ENCODE measurements around the gene UBASH3A. TPM values are rescaled to one million over a fixed set of nuclear protein-coding genes. Genes with fewer than 3 reads are reported as not detected.

UBASH3A gene
- total and polyA plus RNA-seq, 2 donors: 14.9 to 26.7 TPM

DNA sequence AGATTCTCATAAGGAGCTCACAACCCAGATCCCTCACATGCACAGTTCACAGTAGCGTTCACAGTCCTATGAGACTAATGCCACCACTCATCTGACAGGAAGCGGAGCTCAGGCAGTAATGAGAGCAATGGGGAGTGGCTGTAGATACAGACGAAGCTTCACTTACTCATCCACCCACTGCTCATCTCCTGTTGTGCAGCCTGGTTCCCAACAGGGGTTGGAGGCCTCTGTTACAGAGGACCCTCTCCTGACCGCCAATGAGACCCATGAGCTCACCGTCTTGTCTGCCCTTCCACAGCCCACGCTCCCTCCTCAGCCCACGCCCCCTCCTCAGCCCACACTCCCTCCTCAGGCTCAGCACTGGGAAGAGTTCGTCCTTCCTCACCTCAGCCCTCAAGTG, 52.8 kb downstream of the UBASH3A start:
- Histone ChIP-seq H3K4me3 (ENCODE audit: low read length in 2 of 2) (no peak overlapping the region), H3K27ac (ENCODE audit: low read depth in 1 of 2, low read length in 1 of 2) (peak overlapping the region in 1 of 2 donors; percentile 21), H3K4me1 (ENCODE audit: control insufficient read depth in 2 of 2, insufficient read depth in 2 of 2, low read length in 2 of 2) (peaks cover 48 to 74% of the 10 kb centered on the region in 2 donors), H3K9me3 (ENCODE audit: control insufficient read depth in 2 of 2, insufficient read depth in 1 of 2, low read length in 1 of 2) (peaks cover 0 to 7% of the 10 kb centered on the region in 2 donors), H3K36me3 (ENCODE audit: control insufficient read depth in 2 of 2, insufficient read depth in 2 of 2, low read length in 1 of 2) (no peaks in the 10 kb centered on the region), H3K27me3 (ENCODE audit: control insufficient read depth in 2 of 2, insufficient read depth in 1 of 2, low read length in 1 of 2) (no peaks in the 10 kb centered on the region)
- peak in 1 of 9 donors; percentile 70 for DNase-seq (ENCODE audit: low read depth in 6 of 9, low spot score in 9 of 9)
- WGBS: 72% methylated on average over 8 of the region's 8 CpGs

DNA sequence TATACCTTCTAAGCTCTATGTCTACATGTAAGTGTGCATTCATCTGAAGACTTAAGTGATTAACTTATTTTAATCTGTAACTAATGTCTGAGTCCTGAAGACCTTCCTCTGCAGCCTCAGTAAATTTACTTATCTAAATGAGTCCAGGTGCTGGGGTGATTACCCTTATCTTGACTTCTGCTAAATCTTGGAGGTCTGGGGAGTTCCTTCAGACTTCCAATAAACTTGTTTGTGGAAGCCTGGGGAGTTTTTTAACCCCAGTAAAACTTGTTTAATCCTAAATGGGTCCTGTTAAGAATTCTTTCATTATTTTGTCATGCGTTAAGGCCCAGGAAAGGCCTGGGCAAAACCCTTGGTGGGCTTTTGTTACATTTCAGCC, 55.4 kb downstream of the UBASH3A start:
- no peak overlapping the region for H3K4me3 ChIP-seq (ENCODE audit: low read length in 2 of 2)
- no peaks in the 10 kb centered on the region for H3K36me3 ChIP-seq (ENCODE audit: control insufficient read depth in 2 of 2, insufficient read depth in 2 of 2, low read length in 1 of 2)
- H3K9me3 ChIP-seq (ENCODE audit: control insufficient read depth in 2 of 2, insufficient read depth in 1 of 2, low read length in 1 of 2): peaks cover 0 to 12% of the 10 kb centered on the region in 2 donors
- H3K4me1 ChIP-seq (ENCODE audit: control insufficient read depth in 2 of 2, insufficient read depth in 2 of 2, low read length in 2 of 2): peaks cover 49 to 72% of the 10 kb centered on the region in 2 donors
- DNase-seq (ENCODE audit: low read depth in 6 of 9, low spot score in 9 of 9): no peak
- H3K27ac ChIP-seq (ENCODE audit: low read depth in 1 of 2, low read length in 1 of 2): no peak overlapping the region
- WGBS: 98% methylated on average over 1 of the region's 1 CpG
- no peaks in the 10 kb centered on the region for H3K27me3 ChIP-seq (ENCODE audit: control insufficient read depth in 2 of 2, insufficient read depth in 1 of 2, low read length in 1 of 2)

DNA sequence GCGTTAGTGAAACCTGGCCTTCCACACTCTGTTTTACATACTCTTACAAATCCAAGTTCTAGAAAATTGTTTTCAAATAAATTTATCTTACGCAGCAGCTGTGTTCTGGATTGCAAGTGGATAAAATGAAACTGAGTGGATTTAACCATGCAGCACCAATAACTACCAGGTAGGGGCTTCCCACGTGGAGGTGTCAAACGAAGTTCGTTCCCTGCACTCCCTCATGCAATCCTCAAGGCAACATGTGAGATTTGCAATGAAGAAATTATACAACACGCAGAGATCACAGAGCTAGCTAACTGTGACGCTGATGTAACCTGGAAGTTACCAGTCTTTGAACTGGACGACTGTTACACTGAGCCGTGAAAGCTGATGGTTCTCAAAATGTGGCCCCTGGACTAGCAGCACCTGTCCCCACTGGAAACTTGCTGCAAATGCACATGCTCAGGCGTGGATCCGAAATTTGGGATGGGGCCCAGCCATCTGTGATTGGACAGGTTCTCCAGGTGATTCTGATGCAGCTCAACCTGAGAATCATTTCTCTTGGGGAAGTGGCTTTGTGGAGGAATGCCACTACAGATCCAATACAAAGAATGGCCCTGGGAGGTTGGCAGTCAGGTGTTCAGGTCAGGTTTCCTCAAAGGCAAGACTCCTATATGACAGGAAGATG, 56.0 kb downstream of the UBASH3A start:
- Histone ChIP-seq H3K27me3 (ENCODE audit: control insufficient read depth in 2 of 2, insufficient read depth in 1 of 2, low read length in 1 of 2) (no peaks in the 10 kb centered on the region), H3K4me1 (ENCODE audit: control insufficient read depth in 2 of 2, insufficient read depth in 2 of 2, low read length in 2 of 2) (peaks cover 44 to 73% of the 10 kb centered on the region in 2 donors), H3K27ac (ENCODE audit: low read depth in 1 of 2, low read length in 1 of 2) (peak overlapping the region; percentile 88 to 92), H3K9me3 (ENCODE audit: control insufficient read depth in 2 of 2, insufficient read depth in 1 of 2, low read length in 1 of 2) (peaks cover 0 to 16% of the 10 kb centered on the region in 2 donors), H3K36me3 (ENCODE audit: control insufficient read depth in 2 of 2, insufficient read depth in 2 of 2, low read length in 1 of 2) (no peaks in the 10 kb centered on the region), H3K4me3 (ENCODE audit: low read length in 2 of 2) (no peak overlapping the region)
- WGBS: 86% methylated on average over 11 of the region's 11 CpGs
- DNase-seq (ENCODE audit: low read depth in 6 of 9, low spot score in 9 of 9): no peak

DNA sequence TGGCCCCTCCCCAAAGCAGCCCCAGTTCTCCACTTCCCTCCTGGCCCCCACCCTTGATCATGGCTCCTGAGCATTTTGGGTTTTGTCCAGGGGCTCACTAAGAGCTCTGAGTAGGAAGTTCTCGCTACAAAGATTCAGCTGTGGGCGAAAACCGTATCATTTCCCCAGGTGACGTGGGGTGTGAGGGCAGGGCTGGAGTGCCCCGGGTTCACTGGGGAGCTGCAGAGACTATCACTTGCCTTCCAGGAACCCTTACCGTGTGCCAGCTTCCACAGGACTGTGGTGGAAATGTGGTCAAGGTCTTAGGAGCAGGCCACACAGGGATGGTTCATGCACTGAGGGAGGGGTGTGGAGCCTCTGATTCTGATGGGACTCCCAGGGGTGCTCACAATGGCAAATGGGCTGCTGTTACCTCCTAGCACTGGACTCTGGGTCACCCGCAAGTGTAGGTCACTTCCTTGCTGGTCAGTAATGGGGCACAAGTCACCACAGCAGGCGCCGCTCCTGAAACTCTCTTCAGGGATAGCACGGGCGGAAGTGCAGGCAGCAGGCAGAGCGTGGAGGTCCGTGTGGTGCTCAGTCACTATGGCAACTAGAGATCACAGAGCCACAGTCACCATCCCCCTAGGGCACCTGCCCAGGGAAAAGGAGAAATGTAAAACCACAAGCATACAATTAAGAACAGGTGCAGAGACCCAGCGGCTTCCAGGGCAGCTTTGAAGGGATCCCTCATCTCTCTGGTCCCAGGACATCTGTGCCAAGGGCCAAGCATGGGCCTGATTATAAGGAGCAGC, 56.9 kb downstream of the UBASH3A start:
- Histone ChIP-seq H3K4me1 (ENCODE audit: control insufficient read depth in 2 of 2, insufficient read depth in 2 of 2, low read length in 2 of 2) (peaks cover 53 to 73% of the 10 kb centered on the region in 2 donors), H3K27ac (ENCODE audit: low read depth in 1 of 2, low read length in 1 of 2) (peak overlapping the region; percentile 88 to 92), H3K4me3 (ENCODE audit: low read length in 2 of 2) (peak overlapping the region; percentile 28 to 35), H3K36me3 (ENCODE audit: control insufficient read depth in 2 of 2, insufficient read depth in 2 of 2, low read length in 1 of 2) (no peaks in the 10 kb centered on the region), H3K27me3 (ENCODE audit: control insufficient read depth in 2 of 2, insufficient read depth in 1 of 2, low read length in 1 of 2) (no peaks in the 10 kb centered on the region), H3K9me3 (ENCODE audit: control insufficient read depth in 2 of 2, insufficient read depth in 1 of 2, low read length in 1 of 2) (peaks cover 0 to 16% of the 10 kb centered on the region in 2 donors)
- WGBS: 4% methylated on average over 14 of the region's 14 CpGs
- DNase-seq (ENCODE audit: low read depth in 6 of 9, low spot score in 9 of 9): peak; percentile 70 to 95 (median 86)

DNA sequence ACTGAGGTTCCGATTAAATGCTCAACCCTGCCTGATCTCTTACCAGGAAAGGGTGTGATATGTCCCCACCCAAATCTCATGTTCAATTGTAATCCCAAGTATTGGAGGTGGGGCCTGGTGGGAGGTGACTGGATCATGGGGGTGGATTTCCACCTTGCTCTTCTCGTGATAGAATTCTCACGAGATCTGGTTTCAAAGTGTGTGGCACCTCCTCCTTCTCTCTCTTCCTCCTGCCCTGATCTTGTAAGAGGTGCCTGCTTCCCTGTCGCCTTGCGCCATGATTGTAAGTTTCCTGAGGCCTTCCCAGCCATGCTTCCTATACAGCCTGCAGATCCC, 57.5 kb downstream of the UBASH3A start:
- peaks cover 0 to 16% of the 10 kb centered on the region in 2 donors for H3K9me3 ChIP-seq (ENCODE audit: control insufficient read depth in 2 of 2, insufficient read depth in 1 of 2, low read length in 1 of 2)
- 35% methylated on average over 5 of the region's 5 CpGs for WGBS
- H3K4me3 ChIP-seq (ENCODE audit: low read length in 2 of 2): peak overlapping the region in 1 of 2 donors; percentile 35
- no peaks in the 10 kb centered on the region for H3K27me3 ChIP-seq (ENCODE audit: control insufficient read depth in 2 of 2, insufficient read depth in 1 of 2, low read length in 1 of 2)
- no peaks in the 10 kb centered on the region for H3K36me3 ChIP-seq (ENCODE audit: control insufficient read depth in 2 of 2, insufficient read depth in 2 of 2, low read length in 1 of 2)
- peaks cover 57 to 73% of the 10 kb centered on the region in 2 donors for H3K4me1 ChIP-seq (ENCODE audit: control insufficient read depth in 2 of 2, insufficient read depth in 2 of 2, low read length in 2 of 2)
- no peak for DNase-seq (ENCODE audit: low read depth in 6 of 9, low spot score in 9 of 9)
- H3K27ac ChIP-seq (ENCODE audit: low read depth in 1 of 2, low read length in 1 of 2): peak overlapping the region; percentile 3 to 88

DNA sequence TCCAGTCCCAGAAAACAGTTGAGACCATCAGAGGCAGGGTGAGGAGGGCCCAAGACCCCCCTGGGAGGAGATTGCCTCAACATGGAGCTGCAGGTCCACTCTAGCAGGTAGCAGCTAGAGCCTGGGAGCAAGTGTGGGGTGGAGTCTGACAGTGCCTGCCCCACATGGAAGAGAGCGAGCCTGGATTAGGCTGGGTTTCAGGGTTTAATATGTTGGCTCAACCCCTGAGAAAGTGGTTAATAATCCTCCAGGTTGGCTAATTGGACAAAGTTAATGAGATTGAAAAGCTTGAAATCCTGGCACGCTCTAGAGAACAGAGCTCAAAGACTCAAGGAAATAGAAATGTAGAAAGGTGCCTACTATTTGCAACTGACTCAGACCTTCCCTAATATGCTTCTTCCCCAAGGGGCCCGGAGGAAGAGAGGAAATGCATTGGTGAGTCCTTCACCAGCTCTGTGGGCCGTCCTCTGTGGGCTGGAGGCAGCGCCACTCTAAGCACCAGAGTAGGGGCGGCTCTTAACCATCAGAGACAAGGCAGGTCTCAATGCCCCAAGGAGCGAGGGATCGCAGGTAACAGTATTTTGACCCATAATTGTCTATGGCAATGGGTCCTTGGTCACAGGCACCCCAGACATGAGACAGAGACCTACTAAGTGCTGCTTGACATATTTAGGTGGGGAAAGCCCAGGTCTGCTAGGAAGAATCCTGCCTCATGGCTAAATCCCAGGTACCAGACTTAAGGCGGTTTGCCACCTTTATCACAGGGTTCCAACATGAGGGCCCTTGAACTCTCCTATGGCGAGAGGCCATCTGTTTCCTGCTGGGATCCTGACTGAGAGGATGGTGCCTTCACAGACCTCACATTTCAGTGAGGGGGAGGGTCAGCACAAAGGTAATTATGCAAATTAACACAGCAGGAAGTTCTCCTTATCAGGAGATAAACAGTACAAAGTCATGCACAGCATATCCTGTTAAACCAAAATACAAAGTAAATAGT, 58.5 kb downstream of the UBASH3A start:
- Histone ChIP-seq H3K4me1 (ENCODE audit: control insufficient read depth in 2 of 2, insufficient read depth in 2 of 2, low read length in 2 of 2) (peaks cover 54 to 73% of the 10 kb centered on the region in 2 donors), H3K27me3 (ENCODE audit: control insufficient read depth in 2 of 2, insufficient read depth in 1 of 2, low read length in 1 of 2) (no peaks in the 10 kb centered on the region), H3K4me3 (ENCODE audit: low read length in 2 of 2) (peak overlapping the region in 1 of 2 donors; percentile 7), H3K27ac (ENCODE audit: low read depth in 1 of 2, low read length in 1 of 2) (peak overlapping the region; percentile 75 to 88), H3K36me3 (ENCODE audit: control insufficient read depth in 2 of 2, insufficient read depth in 2 of 2, low read length in 1 of 2) (no peaks in the 10 kb centered on the region), H3K9me3 (ENCODE audit: control insufficient read depth in 2 of 2, insufficient read depth in 1 of 2, low read length in 1 of 2) (peaks cover 0 to 16% of the 10 kb centered on the region in 2 donors)
- WGBS: 70% methylated on average over 10 of the region's 10 CpGs
- DNase-seq (ENCODE audit: low read depth in 6 of 9, low spot score in 9 of 9): peak in 1 of 9 donors; percentile 54

DNA sequence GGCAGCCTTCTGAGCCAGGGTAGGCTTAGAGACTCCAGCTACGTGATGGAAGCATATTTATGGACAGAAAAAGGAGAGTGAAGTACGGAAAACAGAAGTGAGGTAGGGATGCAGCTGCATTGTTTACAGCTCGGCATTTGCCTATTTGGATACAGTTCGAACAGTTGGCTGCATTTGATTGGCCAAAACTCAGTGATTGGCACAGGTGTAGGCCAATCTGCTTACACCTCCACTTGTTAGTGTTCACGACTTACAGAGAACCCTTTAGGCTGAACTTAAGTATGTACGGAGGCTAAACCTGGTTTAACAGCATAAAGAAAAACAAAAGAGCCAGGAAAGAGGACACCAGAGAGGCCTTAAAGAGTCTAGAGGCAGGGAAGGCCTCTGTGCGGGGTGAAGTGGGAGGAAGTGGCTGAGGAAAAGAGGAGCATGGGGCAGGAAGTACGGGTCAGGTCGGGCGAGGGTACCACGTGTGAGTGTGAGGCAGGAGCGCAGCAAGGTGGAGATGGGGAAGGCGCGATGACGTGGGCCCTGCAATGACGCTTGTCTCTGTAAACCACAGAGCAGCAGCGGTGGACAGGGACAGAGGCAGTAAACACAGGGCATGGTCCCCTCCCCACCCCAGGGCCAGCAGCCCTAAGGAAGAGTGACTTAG, 60.3 kb downstream of the UBASH3A start:
- WGBS: 59% methylated on average over 17 of the region's 17 CpGs
- H3K36me3 ChIP-seq (ENCODE audit: control insufficient read depth in 2 of 2, insufficient read depth in 2 of 2, low read length in 1 of 2): no peaks in the 10 kb centered on the region
- H3K27me3 ChIP-seq (ENCODE audit: control insufficient read depth in 2 of 2, insufficient read depth in 1 of 2, low read length in 1 of 2): no peaks in the 10 kb centered on the region
- H3K9me3 ChIP-seq (ENCODE audit: control insufficient read depth in 2 of 2, insufficient read depth in 1 of 2, low read length in 1 of 2): peaks cover 0 to 9% of the 10 kb centered on the region in 2 donors
- peaks cover 56 to 83% of the 10 kb centered on the region in 2 donors for H3K4me1 ChIP-seq (ENCODE audit: control insufficient read depth in 2 of 2, insufficient read depth in 2 of 2, low read length in 2 of 2)
- peak overlapping the region; percentile 10 to 78 for H3K27ac ChIP-seq (ENCODE audit: low read depth in 1 of 2, low read length in 1 of 2)
- no peak overlapping the region for H3K4me3 ChIP-seq (ENCODE audit: low read length in 2 of 2)
- peak in 4 of 9 donors; percentile 66 to 90 (median 71) for DNase-seq (ENCODE audit: low read depth in 6 of 9, low spot score in 9 of 9)

DNA sequence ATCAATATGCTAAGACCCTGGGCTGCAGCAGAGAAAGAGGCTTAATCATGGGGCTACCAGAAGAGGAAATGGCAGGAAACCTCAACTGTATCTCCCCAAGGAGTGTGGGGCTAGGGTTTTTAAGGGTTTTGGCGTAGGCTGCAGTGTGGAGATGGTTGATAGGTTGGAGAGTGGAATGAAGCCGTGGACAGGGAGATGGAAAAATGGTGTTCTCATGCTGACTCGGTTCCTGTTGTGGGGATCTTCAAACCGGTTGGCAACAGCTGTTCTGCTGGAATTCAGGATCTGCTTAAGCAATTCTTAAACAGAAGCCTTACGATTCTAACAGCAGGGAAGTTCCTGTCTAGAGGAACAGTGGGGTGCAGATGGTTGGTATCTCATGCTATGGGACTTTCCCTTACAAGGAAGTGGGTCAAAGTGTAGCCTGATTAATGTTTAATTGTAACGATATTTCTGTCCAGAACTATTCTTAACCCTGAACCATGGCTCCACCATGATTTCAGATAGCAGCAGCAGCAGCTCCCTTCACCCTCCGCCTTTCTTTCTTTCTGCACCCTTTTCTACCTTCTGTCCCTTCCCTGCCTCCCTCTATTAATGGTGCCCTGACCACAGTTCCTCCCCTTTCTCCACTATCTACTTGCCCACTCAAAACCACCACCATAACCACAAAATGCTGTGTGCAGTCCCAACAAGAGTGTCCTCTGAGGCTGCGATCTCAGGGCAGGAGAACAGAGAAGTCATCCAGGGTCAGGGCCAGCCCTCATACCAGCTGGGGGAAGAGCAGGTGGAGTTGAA, 61.5 kb downstream of the UBASH3A start:
- Histone ChIP-seq H3K27ac (ENCODE audit: low read depth in 1 of 2, low read length in 1 of 2) (peak overlapping the region in 1 of 2 donors; percentile 48), H3K4me1 (ENCODE audit: control insufficient read depth in 2 of 2, insufficient read depth in 2 of 2, low read length in 2 of 2) (peaks cover 49 to 73% of the 10 kb centered on the region in 2 donors), H3K36me3 (ENCODE audit: control insufficient read depth in 2 of 2, insufficient read depth in 2 of 2, low read length in 1 of 2) (no peaks in the 10 kb centered on the region), H3K9me3 (ENCODE audit: control insufficient read depth in 2 of 2, insufficient read depth in 1 of 2, low read length in 1 of 2) (peaks cover 0 to 9% of the 10 kb centered on the region in 2 donors), H3K27me3 (ENCODE audit: control insufficient read depth in 2 of 2, insufficient read depth in 1 of 2, low read length in 1 of 2) (no peaks in the 10 kb centered on the region), H3K4me3 (ENCODE audit: low read length in 2 of 2) (no peak overlapping the region)
- no peak for DNase-seq (ENCODE audit: low read depth in 6 of 9, low spot score in 9 of 9)
- 30% methylated on average over 8 of the region's 8 CpGs for WGBS
